Right atrium auricular region (tissue), 2 donors: Measurements from ENCODE around the gene ATXN2. TPM values are rescaled to one million over a fixed set of nuclear protein-coding genes. Genes with fewer than 3 reads are reported as not detected.
A peak's percentile ranks its signal among the peaks of the same experiment; 100 is the strongest.

Experiments used
- DNase-seq: peaks from one replicate; pipeline ENCODE4 v3.0.0-alpha.2; 2019; ENCODE audit warnings: low spot score
- H3K27ac ChIP-seq, 2 donors: fragments of 200-600 bp; sonication (generic); 1 replicate in 1 of 2; 2 replicates in 1 of 2; pipeline ENCODE4 v1.5.1; 2016 to 2019
- H3K27me3 ChIP-seq, 2 donors: fragments of 200-600 bp; sonication (generic); one replicate each; pipeline versions ENCODE4 v1.5.1 to v1.6.0; 2017 to 2019
- H3K36me3 ChIP-seq: fragments of 200-600 bp; sonication (generic); one replicate; pipeline ENCODE4 v1.5.1; 2016
- H3K4me1 ChIP-seq, 2 donors: fragments of 200-600 bp; sonication (generic); one replicate each; pipeline versions ENCODE4 v1.5.1 to v1.6.0; 2017 to 2019
- H3K4me3 ChIP-seq, 2 donors: fragments of 200-600 bp; sonication (generic); 1 replicate in 1 of 2; 2 replicates in 1 of 2; pipeline ENCODE4 v1.5.1; 2017 to 2019; ENCODE audit warnings: mild to moderate bottlenecking in 1 of 2, moderate library complexity in 1 of 2
- H3K9me3 ChIP-seq, 2 donors: fragments of 200-600 bp; sonication (generic); one replicate each; pipeline ENCODE4 v1.5.1; 2019
- total RNA-seq, 2 donors: library from RNA; depleted of rRNA; stranded (reverse); fragments of >200 nt; gene quantifications; one replicate each; pipeline ENCODE4 v1.1.0, GENCODE V29; 2016
- TF ChIP-seq, protein P1 (sequence below), 2 donors: fragments of 200-600 bp; sonication (generic); IDR thresholded peaks; one replicate each; pipeline ENCODE4 v1.5.1; 2019; ENCODE audit warnings: antibody characterized with exemption in 2 of 2

The ATXN2 gene
- total RNA-seq, 2 donors from 2014 or later = 33.4 to 36.6 TPM

DNA sequence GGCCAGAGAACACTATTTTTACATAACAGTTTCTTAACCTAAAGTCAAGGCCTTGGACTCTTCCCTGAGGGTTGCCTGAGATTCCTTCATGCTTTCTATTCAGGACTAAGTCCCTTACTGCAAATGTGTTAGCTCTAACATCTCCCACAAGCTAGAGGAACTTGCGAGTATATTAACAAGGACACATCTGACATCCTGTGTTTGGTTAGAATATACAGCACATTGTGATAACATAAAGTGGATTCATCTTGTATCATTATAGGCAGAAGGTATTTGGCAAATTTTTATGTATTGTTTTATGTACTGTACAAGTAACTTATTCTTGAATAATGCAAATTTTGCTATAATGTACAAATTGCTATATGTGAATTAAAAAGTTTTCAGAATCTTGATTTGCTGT, 147.9 kb downstream of the ATXN2 start:
- TF ChIP-seq, protein P1, sequence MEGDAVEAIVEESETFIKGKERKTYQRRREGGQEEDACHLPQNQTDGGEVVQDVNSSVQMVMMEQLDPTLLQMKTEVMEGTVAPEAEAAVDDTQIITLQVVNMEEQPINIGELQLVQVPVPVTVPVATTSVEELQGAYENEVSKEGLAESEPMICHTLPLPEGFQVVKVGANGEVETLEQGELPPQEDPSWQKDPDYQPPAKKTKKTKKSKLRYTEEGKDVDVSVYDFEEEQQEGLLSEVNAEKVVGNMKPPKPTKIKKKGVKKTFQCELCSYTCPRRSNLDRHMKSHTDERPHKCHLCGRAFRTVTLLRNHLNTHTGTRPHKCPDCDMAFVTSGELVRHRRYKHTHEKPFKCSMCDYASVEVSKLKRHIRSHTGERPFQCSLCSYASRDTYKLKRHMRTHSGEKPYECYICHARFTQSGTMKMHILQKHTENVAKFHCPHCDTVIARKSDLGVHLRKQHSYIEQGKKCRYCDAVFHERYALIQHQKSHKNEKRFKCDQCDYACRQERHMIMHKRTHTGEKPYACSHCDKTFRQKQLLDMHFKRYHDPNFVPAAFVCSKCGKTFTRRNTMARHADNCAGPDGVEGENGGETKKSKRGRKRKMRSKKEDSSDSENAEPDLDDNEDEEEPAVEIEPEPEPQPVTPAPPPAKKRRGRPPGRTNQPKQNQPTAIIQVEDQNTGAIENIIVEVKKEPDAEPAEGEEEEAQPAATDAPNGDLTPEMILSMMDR (IDR thresholded peaks at IDR 0.05) = no peak
- peaks cover 0 to 49% of the 10 kb centered on the region in 2 donors for H3K4me1 ChIP-seq
- no peak overlapping the region for H3K4me3 ChIP-seq
- H3K36me3 ChIP-seq = peaks cover 71% of the 10 kb centered on the region
- H3K27me3 ChIP-seq = no peaks in the 10 kb centered on the region
- no peaks in the 10 kb centered on the region for H3K9me3 ChIP-seq
- no peak for DNase-seq
- peak overlapping the region; percentile 84 to 87 for H3K27ac ChIP-seq

DNA sequence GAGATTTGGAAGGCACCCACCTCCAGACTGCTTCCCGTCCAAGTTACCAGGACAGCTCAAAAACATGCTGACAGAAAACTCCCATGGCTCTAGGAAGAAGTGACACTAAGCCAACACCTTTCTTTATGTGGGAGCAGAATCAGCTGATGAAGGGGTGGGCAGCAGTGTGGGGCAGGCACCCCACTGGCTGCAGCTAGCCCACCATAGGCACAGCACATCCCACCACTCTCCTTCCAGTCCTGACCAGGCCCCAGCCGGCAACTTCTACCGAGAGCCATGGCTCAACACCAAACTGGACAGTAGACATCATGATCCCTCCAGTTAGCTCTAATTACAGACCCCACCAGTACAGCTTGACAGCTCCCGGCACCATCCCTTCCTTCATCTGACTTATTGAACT, 148.4 kb downstream of the ATXN2 start:
- peaks cover 0 to 55% of the 10 kb centered on the region in 2 donors for H3K4me1 ChIP-seq
- DNase-seq = peak; percentile 53
- H3K4me3 ChIP-seq = no peak overlapping the region
- TF ChIP-seq, protein P1 (IDR thresholded peaks at IDR 0.05) = no peak
- H3K9me3 ChIP-seq = no peaks in the 10 kb centered on the region
- no peaks in the 10 kb centered on the region for H3K27me3 ChIP-seq
- peak overlapping the region; percentile 84 to 87 for H3K27ac ChIP-seq
- peaks cover 67% of the 10 kb centered on the region for H3K36me3 ChIP-seq

DNA sequence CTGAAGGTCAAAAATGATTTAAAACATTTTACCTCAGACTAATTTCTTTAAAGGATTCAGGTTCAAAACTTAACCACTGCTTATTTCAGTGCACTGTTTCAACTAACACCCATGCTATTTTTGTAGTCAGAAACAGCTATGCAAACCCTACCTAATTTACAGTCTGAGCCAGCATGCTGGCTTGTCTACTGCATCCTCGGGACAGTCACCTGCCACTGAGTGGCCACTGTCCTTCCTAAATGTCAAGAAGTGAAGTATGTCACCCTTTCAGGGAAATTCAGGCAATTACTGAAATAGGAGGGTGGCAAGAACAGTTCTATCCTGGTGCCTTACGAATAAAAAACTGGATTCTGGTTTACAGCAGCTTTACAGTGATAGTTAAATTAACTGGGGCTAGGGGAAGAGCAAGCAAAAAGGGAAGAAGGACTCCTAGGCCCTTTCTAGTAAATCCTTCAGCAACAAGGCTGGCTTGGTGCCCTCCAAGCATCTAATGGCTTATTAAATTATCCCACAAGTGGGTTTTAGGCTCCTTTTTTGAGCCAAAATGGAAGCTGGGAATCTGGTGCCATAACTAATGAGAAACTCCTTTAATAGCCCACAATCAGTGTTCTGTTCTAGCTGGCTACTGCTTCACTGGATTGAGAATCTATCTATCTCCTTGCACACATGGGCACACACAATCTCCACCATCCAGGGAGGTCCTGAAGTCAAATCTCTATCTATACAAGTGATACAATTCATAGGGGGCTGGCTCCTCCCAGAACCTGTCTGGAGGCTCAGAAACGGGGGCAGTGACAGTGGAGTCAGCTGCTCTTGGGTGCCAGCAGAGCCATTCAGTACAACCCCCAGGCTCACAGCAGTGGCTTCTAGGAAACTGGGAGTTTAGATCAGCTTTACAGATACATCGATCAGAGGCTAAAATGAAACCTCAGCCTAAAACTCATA, 150.0 kb downstream of the ATXN2 start:
- peak; percentile 51 for DNase-seq
- Histone ChIP-seq H3K27me3 (no peaks in the 10 kb centered on the region), H3K36me3 (peaks cover 54% of the 10 kb centered on the region), H3K27ac (peak overlapping the region; percentile 84 to 87), H3K9me3 (no peaks in the 10 kb centered on the region), H3K4me3 (no peak overlapping the region), H3K4me1 (peaks cover 4 to 71% of the 10 kb centered on the region in 2 donors)
- TF ChIP-seq, protein P1 (IDR thresholded peaks at IDR 0.05) = no peak

DNA sequence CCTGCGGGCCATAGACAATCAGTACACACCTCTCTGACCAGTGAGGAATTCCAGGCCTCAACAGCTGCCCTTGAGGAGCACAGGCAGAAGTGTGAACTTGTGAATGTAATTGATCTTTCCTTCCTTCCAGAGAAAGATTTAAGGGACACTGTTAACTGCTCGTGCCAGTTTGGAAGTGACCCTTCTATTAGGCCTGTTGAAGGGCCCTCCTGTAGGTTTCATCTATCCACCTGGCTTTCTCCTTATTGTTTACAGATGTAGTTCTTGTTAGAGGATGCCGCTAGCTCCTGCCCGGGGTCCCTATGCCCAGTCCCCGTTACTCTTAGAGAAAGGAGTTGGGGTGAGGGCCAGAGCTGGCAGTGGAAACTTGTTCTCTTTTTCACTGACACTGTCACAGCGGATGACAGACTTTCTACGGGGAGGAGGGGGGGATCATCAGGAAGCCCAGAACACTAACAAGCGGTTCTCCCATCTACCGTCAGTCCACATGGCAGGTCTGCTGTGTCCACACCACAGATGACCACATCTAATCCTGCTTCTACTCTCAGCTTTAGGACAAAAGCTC, 150.8 kb downstream of the ATXN2 start:
- Histone ChIP-seq H3K36me3 (peaks cover 49% of the 10 kb centered on the region), H3K27ac (peak overlapping the region; percentile 84 to 87), H3K4me1 (peaks cover 4 to 78% of the 10 kb centered on the region in 2 donors), H3K4me3 (no peak overlapping the region), H3K9me3 (no peaks in the 10 kb centered on the region), H3K27me3 (no peaks in the 10 kb centered on the region)
- peak; percentile 54 for DNase-seq
- TF ChIP-seq, protein P1 (IDR thresholded peaks at IDR 0.05) = no peak

DNA sequence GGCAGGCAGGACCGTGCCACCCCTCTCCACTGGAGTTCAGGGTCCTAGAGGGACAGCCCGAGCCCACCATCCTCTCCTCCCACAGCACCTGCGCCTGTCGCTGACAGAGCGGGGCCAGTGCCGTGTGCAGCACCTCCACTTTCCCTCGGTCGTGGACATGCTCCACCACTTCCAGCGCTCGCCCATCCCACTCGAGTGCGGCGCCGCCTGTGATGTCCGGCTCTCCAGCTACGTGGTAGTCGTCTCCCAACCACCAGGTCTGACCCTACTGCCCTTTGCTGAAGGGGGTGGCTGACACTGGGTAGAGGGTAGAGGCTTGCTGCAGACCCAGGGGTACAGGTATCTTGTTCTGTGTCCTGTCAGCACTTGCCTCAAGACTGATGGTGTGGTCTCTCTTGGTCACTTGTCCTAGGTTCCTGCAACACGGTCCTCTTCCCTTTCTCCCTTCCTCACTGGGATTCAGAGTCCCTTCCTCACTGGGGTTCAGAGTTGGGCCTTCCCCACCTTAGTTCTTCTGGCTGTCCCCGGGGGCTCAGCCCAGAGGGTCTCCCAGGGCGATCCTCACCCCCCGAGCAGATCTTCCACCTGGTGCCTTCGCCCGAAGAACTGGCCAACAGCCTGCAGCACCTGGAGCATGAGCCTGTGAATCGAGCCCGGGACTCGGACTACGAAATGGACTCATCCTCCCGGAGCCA, 151.4 kb downstream of the ATXN2 start:
- H3K36me3 ChIP-seq = peaks cover 49% of the 10 kb centered on the region
- DNase-seq = peak; percentile 54

More for the DNA sequence above, 151.4 kb downstream of the ATXN2 start:
- H3K9me3 ChIP-seq = no peaks in the 10 kb centered on the region
- H3K4me3 ChIP-seq = no peak overlapping the region
- H3K27ac ChIP-seq = peak overlapping the region; percentile 84 to 87
- TF ChIP-seq, protein P1 (IDR thresholded peaks at IDR 0.05) = no peak
- peaks cover 4 to 85% of the 10 kb centered on the region in 2 donors for H3K4me1 ChIP-seq
- H3K27me3 ChIP-seq = no peaks in the 10 kb centered on the region
